ENCODE data around the gene KIF6. TPM values are rescaled to one million over a fixed set of nuclear protein-coding genes. Genes with fewer than 3 reads are reported as not detected.

The KIF6 gene
- total RNA-seq, 1 donor from 2014 or later = 1.0 TPM

- Histone ChIP-seq H3K36me3 (ENCODE audit: control insufficient read depth in 3 of 3, insufficient read depth in 3 of 3, low read length in 3 of 3) (no peaks in the 10 kb centered on the region), H3K4me3 (ENCODE audit: low read length in 3 of 3) (no peak overlapping the region), H3K27me3 (ENCODE audit: control insufficient read depth in 3 of 3, insufficient read depth in 3 of 3, low read length in 3 of 3) (peaks cover 0 to 13% (median 7%) of the 10 kb centered on the region in 3 donors), H3K27ac (ENCODE audit: low read depth, low read length) (no peak overlapping the region), H3K9ac (ENCODE audit: low read depth in 1 of 3, low read length in 3 of 3) (no peak overlapping the region), H3K4me1 (ENCODE audit: control insufficient read depth in 3 of 3, insufficient read depth in 3 of 3, low read length in 3 of 3) (peaks cover 2 to 7% (median 3%) of the 10 kb centered on the region in 3 donors), H3K9me3 (ENCODE audit: control insufficient read depth in 3 of 3, low read length in 3 of 3) (no peaks in the 10 kb centered on the region)
These were observed 380.4 kb downstream of the KIF6 start for GRCh38 chr6:39344821-39345280.

GRCh38 chr6:39343396-39343870, 381.8 kb downstream of the KIF6 start:
- Histone ChIP-seq H3K4me1 (ENCODE audit: control insufficient read depth in 3 of 3, insufficient read depth in 3 of 3, low read length in 3 of 3) (peaks cover 2 to 7% (median 3%) of the 10 kb centered on the region in 3 donors), H3K27me3 (ENCODE audit: control insufficient read depth in 3 of 3, insufficient read depth in 3 of 3, low read length in 3 of 3) (peaks cover 0 to 11% (median 7%) of the 10 kb centered on the region in 3 donors), H3K27ac (ENCODE audit: low read depth, low read length) (no peak overlapping the region), H3K36me3 (ENCODE audit: control insufficient read depth in 3 of 3, insufficient read depth in 3 of 3, low read length in 3 of 3) (no peaks in the 10 kb centered on the region), H3K9ac (ENCODE audit: low read depth in 1 of 3, low read length in 3 of 3) (no peak overlapping the region), H3K9me3 (ENCODE audit: control insufficient read depth in 3 of 3, low read length in 3 of 3) (no peaks in the 10 kb centered on the region), H3K4me3 (ENCODE audit: low read length in 3 of 3) (no peak overlapping the region)

- peaks cover 2 to 7% (median 3%) of the 10 kb centered on the region in 3 donors for H3K4me1 ChIP-seq (ENCODE audit: control insufficient read depth in 3 of 3, insufficient read depth in 3 of 3, low read length in 3 of 3)
- no peak overlapping the region for H3K4me3 ChIP-seq (ENCODE audit: low read length in 3 of 3)
- peaks cover 0 to 11% (median 7%) of the 10 kb centered on the region in 3 donors for H3K27me3 ChIP-seq (ENCODE audit: control insufficient read depth in 3 of 3, insufficient read depth in 3 of 3, low read length in 3 of 3)
- H3K27ac ChIP-seq (ENCODE audit: low read depth, low read length) = no peak overlapping the region
- H3K9ac ChIP-seq (ENCODE audit: low read depth in 1 of 3, low read length in 3 of 3) = no peak overlapping the region
- no peaks in the 10 kb centered on the region for H3K36me3 ChIP-seq (ENCODE audit: control insufficient read depth in 3 of 3, insufficient read depth in 3 of 3, low read length in 3 of 3)
- H3K9me3 ChIP-seq (ENCODE audit: control insufficient read depth in 3 of 3, low read length in 3 of 3) = no peaks in the 10 kb centered on the region
These were observed 382.4 kb downstream of the KIF6 start for GRCh38 chr6:39342692-39343395.

- no peak overlapping the region for H3K27ac ChIP-seq (ENCODE audit: low read depth, low read length)
- no peaks in the 10 kb centered on the region for H3K36me3 ChIP-seq (ENCODE audit: control insufficient read depth in 3 of 3, insufficient read depth in 3 of 3, low read length in 3 of 3)
- peaks cover 0 to 11% (median 7%) of the 10 kb centered on the region in 3 donors for H3K27me3 ChIP-seq (ENCODE audit: control insufficient read depth in 3 of 3, insufficient read depth in 3 of 3, low read length in 3 of 3)
These were observed 383.3 kb downstream of the KIF6 start for GRCh38 chr6:39341937-39342336.

GRCh38 chr6:39341352-39341751, 383.9 kb downstream of the KIF6 start:
- Histone ChIP-seq H3K9me3 (ENCODE audit: control insufficient read depth in 3 of 3, low read length in 3 of 3) (no peaks in the 10 kb centered on the region), H3K4me1 (ENCODE audit: control insufficient read depth in 3 of 3, insufficient read depth in 3 of 3, low read length in 3 of 3) (peaks cover 3 to 7% (median 3%) of the 10 kb centered on the region in 3 donors), H3K27ac (ENCODE audit: low read depth, low read length) (no peak overlapping the region), H3K27me3 (ENCODE audit: control insufficient read depth in 3 of 3, insufficient read depth in 3 of 3, low read length in 3 of 3) (peaks cover 0 to 11% (median 7%) of the 10 kb centered on the region in 3 donors), H3K4me3 (ENCODE audit: low read length in 3 of 3) (no peak overlapping the region), H3K9ac (ENCODE audit: low read depth in 1 of 3, low read length in 3 of 3) (no peak overlapping the region), H3K36me3 (ENCODE audit: control insufficient read depth in 3 of 3, insufficient read depth in 3 of 3, low read length in 3 of 3) (no peaks in the 10 kb centered on the region)

More at GRCh38 chr6:39341937-39342336, 383.3 kb downstream of the KIF6 start:
- Histone ChIP-seq H3K4me1 (ENCODE audit: control insufficient read depth in 3 of 3, insufficient read depth in 3 of 3, low read length in 3 of 3) (peaks cover 2 to 7% (median 3%) of the 10 kb centered on the region in 3 donors), H3K9ac (ENCODE audit: low read depth in 1 of 3, low read length in 3 of 3) (no peak overlapping the region), H3K9me3 (ENCODE audit: control insufficient read depth in 3 of 3, low read length in 3 of 3) (no peaks in the 10 kb centered on the region), H3K4me3 (ENCODE audit: low read length in 3 of 3) (no peak overlapping the region)

- no peak overlapping the region for H3K4me3 ChIP-seq (ENCODE audit: low read length in 3 of 3)
- peaks cover 0 to 11% (median 7%) of the 10 kb centered on the region in 3 donors for H3K27me3 ChIP-seq (ENCODE audit: control insufficient read depth in 3 of 3, insufficient read depth in 3 of 3, low read length in 3 of 3)
- no peaks in the 10 kb centered on the region for H3K36me3 ChIP-seq (ENCODE audit: control insufficient read depth in 3 of 3, insufficient read depth in 3 of 3, low read length in 3 of 3)
- peaks cover 3 to 7% (median 6%) of the 10 kb centered on the region in 3 donors for H3K4me1 ChIP-seq (ENCODE audit: control insufficient read depth in 3 of 3, insufficient read depth in 3 of 3, low read length in 3 of 3)
- H3K27ac ChIP-seq (ENCODE audit: low read depth, low read length) = no peak overlapping the region
- H3K9me3 ChIP-seq (ENCODE audit: control insufficient read depth in 3 of 3, low read length in 3 of 3) = no peaks in the 10 kb centered on the region
- H3K9ac ChIP-seq (ENCODE audit: low read depth in 1 of 3, low read length in 3 of 3) = no peak overlapping the region
These were observed 385.2 kb downstream of the KIF6 start for GRCh38 chr6:39339868-39340550.

GRCh38 chr6:39339096-39339867, 385.9 kb downstream of the KIF6 start:
- no peak overlapping the region for H3K9ac ChIP-seq (ENCODE audit: low read depth in 1 of 3, low read length in 3 of 3)
- no peaks in the 10 kb centered on the region for H3K9me3 ChIP-seq (ENCODE audit: control insufficient read depth in 3 of 3, low read length in 3 of 3)
- no peak overlapping the region for H3K4me3 ChIP-seq (ENCODE audit: low read length in 3 of 3)
- peaks cover 0 to 11% (median 7%) of the 10 kb centered on the region in 3 donors for H3K27me3 ChIP-seq (ENCODE audit: control insufficient read depth in 3 of 3, insufficient read depth in 3 of 3, low read length in 3 of 3)
- H3K36me3 ChIP-seq (ENCODE audit: control insufficient read depth in 3 of 3, insufficient read depth in 3 of 3, low read length in 3 of 3) = no peaks in the 10 kb centered on the region
- H3K4me1 ChIP-seq (ENCODE audit: control insufficient read depth in 3 of 3, insufficient read depth in 3 of 3, low read length in 3 of 3) = peaks cover 3 to 6% (median 5%) of the 10 kb centered on the region in 3 donors
- H3K27ac ChIP-seq (ENCODE audit: low read depth, low read length) = no peak overlapping the region

GRCh38 chr6:39338397-39338796, 386.8 kb downstream of the KIF6 start:
- H3K9me3 ChIP-seq (ENCODE audit: control insufficient read depth in 3 of 3, low read length in 3 of 3) = no peaks in the 10 kb centered on the region
- H3K36me3 ChIP-seq (ENCODE audit: control insufficient read depth in 3 of 3, insufficient read depth in 3 of 3, low read length in 3 of 3) = no peaks in the 10 kb centered on the region
- H3K27ac ChIP-seq (ENCODE audit: low read depth, low read length) = no peak overlapping the region
- no peak overlapping the region for H3K9ac ChIP-seq (ENCODE audit: low read depth in 1 of 3, low read length in 3 of 3)
- H3K4me3 ChIP-seq (ENCODE audit: low read length in 3 of 3) = no peak overlapping the region
- peaks cover 0 to 11% (median 7%) of the 10 kb centered on the region in 3 donors for H3K27me3 ChIP-seq (ENCODE audit: control insufficient read depth in 3 of 3, insufficient read depth in 3 of 3, low read length in 3 of 3)
- peaks cover under 1 to 6% (median 3%) of the 10 kb centered on the region in 3 donors for H3K4me1 ChIP-seq (ENCODE audit: control insufficient read depth in 3 of 3, insufficient read depth in 3 of 3, low read length in 3 of 3)

GRCh38 chr6:39335780-39336545, 389.2 kb downstream of the KIF6 start:
- Histone ChIP-seq H3K9ac (ENCODE audit: low read depth in 1 of 3, low read length in 3 of 3) (no peak overlapping the region), H3K27me3 (ENCODE audit: control insufficient read depth in 3 of 3, insufficient read depth in 3 of 3, low read length in 3 of 3) (peaks cover 0 to 9% (median 5%) of the 10 kb centered on the region in 3 donors), H3K9me3 (ENCODE audit: control insufficient read depth in 3 of 3, low read length in 3 of 3) (no peaks in the 10 kb centered on the region), H3K4me1 (ENCODE audit: control insufficient read depth in 3 of 3, insufficient read depth in 3 of 3, low read length in 3 of 3) (peaks cover 0 to 6% (median 2%) of the 10 kb centered on the region in 3 donors), H3K4me3 (ENCODE audit: low read length in 3 of 3) (no peak overlapping the region), H3K36me3 (ENCODE audit: control insufficient read depth in 3 of 3, insufficient read depth in 3 of 3, low read length in 3 of 3) (no peaks in the 10 kb centered on the region), H3K27ac (ENCODE audit: low read depth, low read length) (no peak overlapping the region)

Measured in skeletal muscle tissue (tissue), 4 donors.